HepG2 (cell line): Measurements from ENCODE around the gene CLRN2. TPM values are rescaled to one million over a fixed set of nuclear protein-coding genes. Genes with fewer than 3 reads are reported as not detected.

Experiments used
- CHCHD3 ChIP-seq: sonication (generic); formaldehyde crosslinking; IDR thresholded peaks from 2 replicates; pipeline ENCODE4 v1.8.0; 2022; ENCODE audit warnings: mild to moderate bottlenecking, missing genetic modification reagents, moderate library complexity
- ETV6 ChIP-seq: sonication (generic); formaldehyde crosslinking; conservative IDR thresholded peaks from 2 replicates; pipeline ENCODE4 v1.4.0; 2020; ENCODE audit warnings: missing genetic modification reagents
- MAFG ChIP-seq: sonication (generic); formaldehyde crosslinking; IDR thresholded peaks from 2 replicates; pipeline ENCODE4 v1.5.1; 2020; ENCODE audit warnings: mild to moderate bottlenecking, missing genetic modification reagents
- NBN ChIP-seq: fragments of 450-650 bp; conservative IDR thresholded peaks from 2 replicates; pipeline ENCODE4 v1.6.1; 2017
- NFE2L2 ChIP-seq: fragments of 150-350 bp; IDR thresholded peaks from 2 replicates; pipeline ENCODE4 v1.6.1; 2014; ENCODE audit warnings: low read length
- SOX5 ChIP-seq: IDR thresholded peaks from 2 replicates; pipeline ENCODE4 v1.6.1; 2016; ENCODE audit warnings: borderline replicate concordance
- ZFP37 ChIP-seq: sonication (generic); formaldehyde crosslinking; IDR thresholded peaks from 2 replicates; pipeline ENCODE4 v1.4.0; 2020; ENCODE audit warnings: missing genetic modification reagents, borderline replicate concordance
- ZNF75D ChIP-seq: sonication (generic); formaldehyde crosslinking; IDR thresholded peaks from 2 replicates; pipeline ENCODE4 v1.8.1; 2023; ENCODE audit warnings: missing genetic modification reagents, mild to moderate bottlenecking, borderline replicate concordance
- ZNF891 ChIP-seq: sonication (generic); formaldehyde crosslinking; IDR thresholded peaks from 2 replicates; pipeline ENCODE4 v1.5.0; 2020; ENCODE audit warnings: mild to moderate bottlenecking, missing genetic modification reagents
- polyA plus RNA-seq, 8 experiments: library from polyadenylated mRNA; depleted of rRNA in 3 of 8; stranded (reverse) in 7 of 8; unstranded in 1 of 8; fragments of >200 nt; fragmentation: Illumina TruSeq in 4 of 8; extraction: Trizol in 4 of 8; gene quantifications; 2 replicates each; pipeline versions ENCODE4 v1.2.1 to v1.2.3, GENCODE V29; 2011 to 2016; ENCODE audit warnings: low read depth in 4 of 8, missing spikeins in 1 of 8, mixed read lengths in 1 of 8; ENCODE audit not compliant: insufficient read depth in 1 of 8
- total RNA-seq, 5 experiments: library from RNA; depleted of rRNA; stranded (reverse); fragments of >200 nt; fragmentation: Illumina TruSeq; extraction: Trizol; gene quantifications; 2 replicates each; pipeline ENCODE4 v1.2.3, GENCODE V29; 2016; ENCODE audit warnings: low read depth in 1 of 5
- TF ChIP-seq, protein P1 (sequence below): sonication (generic); formaldehyde crosslinking; IDR thresholded peaks from 2 replicates; pipeline ENCODE4 v1.9.0; 2021; ENCODE audit warnings: missing genetic modification reagents, borderline replicate concordance
- TF ChIP-seq, protein P2 (sequence below): sonication (generic); formaldehyde crosslinking; IDR thresholded peaks from 2 replicates; pipeline ENCODE4 v1.5.1; 2020; ENCODE audit warnings: mild to moderate bottlenecking, missing genetic modification reagents, borderline replicate concordance
- TF ChIP-seq, protein P3 (sequence below): sonication (generic); formaldehyde crosslinking; IDR thresholded peaks from 2 replicates; pipeline ENCODE4 v1.4.0; 2020; ENCODE audit warnings: missing genetic modification reagents, borderline replicate concordance
- TF ChIP-seq, protein P4 (sequence below): sonication (generic); formaldehyde crosslinking; IDR thresholded peaks from 2 replicates; pipeline ENCODE4 v1.8.0; 2022; ENCODE audit warnings: mild to moderate bottlenecking, missing genetic modification reagents, moderate library complexity
- TF ChIP-seq, protein P5 (sequence below): sonication (generic); formaldehyde crosslinking; IDR thresholded peaks from 2 replicates; pipeline ENCODE4 v1.5.1; 2020; ENCODE audit warnings: missing genetic modification reagents, mild to moderate bottlenecking, borderline replicate concordance

CLRN2 gene
- total and polyA plus RNA-seq, 2 of the 13 experiments (the other 11 are each of a cell fraction or from before 2014, with no cell fraction given) = not detected

DNA sequence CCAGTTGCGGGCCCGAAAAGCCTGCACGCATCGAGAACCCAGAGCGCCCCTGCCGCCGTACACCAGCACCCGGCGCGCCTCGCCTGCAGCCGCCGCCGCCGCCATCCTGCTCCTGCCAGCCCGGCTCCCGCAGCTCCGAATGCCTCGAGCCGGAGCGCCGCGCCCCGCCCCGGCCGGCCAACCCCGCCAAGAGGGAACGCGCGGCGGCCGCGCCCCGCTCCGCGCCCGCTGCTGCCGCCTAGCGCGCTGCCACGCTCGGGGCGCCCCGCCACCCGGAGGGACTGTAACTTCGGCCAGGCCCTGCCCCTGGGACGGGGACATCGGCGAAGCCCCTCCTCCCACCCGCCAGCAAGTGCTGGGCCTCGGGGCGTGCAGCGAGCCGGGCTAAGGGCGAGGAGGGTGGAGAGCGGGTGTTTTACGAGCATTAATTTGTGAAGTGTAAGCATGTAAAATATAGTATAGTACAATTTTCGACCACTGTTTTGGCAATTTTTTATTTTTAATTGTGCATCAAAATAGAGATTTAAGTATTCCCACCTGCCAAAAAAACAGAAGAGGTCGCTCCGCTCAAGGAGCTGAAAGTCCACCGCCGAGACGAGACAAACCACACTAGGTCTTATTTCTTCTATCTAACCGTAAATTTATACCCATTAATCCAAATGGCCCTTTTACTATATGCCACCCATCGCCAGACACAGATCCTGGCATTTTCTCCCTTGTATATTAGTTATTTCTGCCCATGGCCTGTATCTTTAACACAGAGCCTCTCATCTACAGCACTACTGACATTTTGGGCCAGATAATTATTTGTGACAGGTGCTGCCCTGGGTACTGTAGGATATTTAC lies 2.8 kb upstream of the CLRN2 start, which contains the start of gene QDPR (continued):
- TF ChIP-seq CHCHD3 (no peak), NFE2L2 (no peak), ZFP37 (CRISPR knock-in tag) (no peak), ZNF75D (CRISPR knock-in tag) (no peak), MAFG (CRISPR knock-in tag) (no peak), NBN (no peak), SOX5 (no peak), ETV6 (CRISPR knock-in tag) (no peak), ZNF891 (CRISPR knock-in tag) (no peak)
- TF ChIP-seq, protein P1, sequence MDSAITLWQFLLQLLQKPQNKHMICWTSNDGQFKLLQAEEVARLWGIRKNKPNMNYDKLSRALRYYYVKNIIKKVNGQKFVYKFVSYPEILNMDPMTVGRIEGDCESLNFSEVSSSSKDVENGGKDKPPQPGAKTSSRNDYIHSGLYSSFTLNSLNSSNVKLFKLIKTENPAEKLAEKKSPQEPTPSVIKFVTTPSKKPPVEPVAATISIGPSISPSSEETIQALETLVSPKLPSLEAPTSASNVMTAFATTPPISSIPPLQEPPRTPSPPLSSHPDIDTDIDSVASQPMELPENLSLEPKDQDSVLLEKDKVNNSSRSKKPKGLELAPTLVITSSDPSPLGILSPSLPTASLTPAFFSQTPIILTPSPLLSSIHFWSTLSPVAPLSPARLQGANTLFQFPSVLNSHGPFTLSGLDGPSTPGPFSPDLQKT (CRISPR knock-in tag) = no peak
- TF ChIP-seq, protein P2, sequence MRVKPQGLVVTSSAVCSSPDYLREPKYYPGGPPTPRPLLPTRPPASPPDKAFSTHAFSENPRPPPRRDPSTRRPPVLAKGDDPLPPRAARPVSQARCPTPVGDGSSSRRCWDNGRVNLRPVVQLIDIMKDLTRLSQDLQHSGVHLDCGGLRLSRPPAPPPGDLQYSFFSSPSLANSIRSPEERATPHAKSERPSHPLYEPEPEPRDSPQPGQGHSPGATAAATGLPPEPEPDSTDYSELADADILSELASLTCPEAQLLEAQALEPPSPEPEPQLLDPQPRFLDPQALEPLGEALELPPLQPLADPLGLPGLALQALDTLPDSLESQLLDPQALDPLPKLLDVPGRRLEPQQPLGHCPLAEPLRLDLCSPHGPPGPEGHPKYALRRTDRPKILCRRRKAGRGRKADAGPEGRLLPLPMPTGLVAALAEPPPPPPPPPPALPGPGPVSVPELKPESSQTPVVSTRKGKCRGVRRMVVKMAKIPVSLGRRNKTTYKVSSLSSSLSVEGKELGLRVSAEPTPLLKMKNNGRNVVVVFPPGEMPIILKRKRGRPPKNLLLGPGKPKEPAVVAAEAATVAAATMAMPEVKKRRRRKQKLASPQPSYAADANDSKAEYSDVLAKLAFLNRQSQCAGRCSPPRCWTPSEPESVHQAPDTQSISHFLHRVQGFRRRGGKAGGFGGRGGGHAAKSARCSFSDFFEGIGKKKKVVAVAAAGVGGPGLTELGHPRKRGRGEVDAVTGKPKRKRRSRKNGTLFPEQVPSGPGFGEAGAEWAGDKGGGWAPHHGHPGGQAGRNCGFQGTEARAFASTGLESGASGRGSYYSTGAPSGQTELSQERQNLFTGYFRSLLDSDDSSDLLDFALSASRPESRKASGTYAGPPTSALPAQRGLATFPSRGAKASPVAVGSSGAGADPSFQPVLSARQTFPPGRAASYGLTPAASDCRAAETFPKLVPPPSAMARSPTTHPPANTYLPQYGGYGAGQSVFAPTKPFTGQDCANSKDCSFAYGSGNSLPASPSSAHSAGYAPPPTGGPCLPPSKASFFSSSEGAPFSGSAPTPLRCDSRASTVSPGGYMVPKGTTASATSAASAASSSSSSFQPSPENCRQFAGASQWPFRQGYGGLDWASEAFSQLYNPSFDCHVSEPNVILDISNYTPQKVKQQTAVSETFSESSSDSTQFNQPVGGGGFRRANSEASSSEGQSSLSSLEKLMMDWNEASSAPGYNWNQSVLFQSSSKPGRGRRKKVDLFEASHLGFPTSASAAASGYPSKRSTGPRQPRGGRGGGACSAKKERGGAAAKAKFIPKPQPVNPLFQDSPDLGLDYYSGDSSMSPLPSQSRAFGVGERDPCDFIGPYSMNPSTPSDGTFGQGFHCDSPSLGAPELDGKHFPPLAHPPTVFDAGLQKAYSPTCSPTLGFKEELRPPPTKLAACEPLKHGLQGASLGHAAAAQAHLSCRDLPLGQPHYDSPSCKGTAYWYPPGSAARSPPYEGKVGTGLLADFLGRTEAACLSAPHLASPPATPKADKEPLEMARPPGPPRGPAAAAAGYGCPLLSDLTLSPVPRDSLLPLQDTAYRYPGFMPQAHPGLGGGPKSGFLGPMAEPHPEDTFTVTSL (CRISPR knock-in tag) = no peak
- TF ChIP-seq, protein P3, sequence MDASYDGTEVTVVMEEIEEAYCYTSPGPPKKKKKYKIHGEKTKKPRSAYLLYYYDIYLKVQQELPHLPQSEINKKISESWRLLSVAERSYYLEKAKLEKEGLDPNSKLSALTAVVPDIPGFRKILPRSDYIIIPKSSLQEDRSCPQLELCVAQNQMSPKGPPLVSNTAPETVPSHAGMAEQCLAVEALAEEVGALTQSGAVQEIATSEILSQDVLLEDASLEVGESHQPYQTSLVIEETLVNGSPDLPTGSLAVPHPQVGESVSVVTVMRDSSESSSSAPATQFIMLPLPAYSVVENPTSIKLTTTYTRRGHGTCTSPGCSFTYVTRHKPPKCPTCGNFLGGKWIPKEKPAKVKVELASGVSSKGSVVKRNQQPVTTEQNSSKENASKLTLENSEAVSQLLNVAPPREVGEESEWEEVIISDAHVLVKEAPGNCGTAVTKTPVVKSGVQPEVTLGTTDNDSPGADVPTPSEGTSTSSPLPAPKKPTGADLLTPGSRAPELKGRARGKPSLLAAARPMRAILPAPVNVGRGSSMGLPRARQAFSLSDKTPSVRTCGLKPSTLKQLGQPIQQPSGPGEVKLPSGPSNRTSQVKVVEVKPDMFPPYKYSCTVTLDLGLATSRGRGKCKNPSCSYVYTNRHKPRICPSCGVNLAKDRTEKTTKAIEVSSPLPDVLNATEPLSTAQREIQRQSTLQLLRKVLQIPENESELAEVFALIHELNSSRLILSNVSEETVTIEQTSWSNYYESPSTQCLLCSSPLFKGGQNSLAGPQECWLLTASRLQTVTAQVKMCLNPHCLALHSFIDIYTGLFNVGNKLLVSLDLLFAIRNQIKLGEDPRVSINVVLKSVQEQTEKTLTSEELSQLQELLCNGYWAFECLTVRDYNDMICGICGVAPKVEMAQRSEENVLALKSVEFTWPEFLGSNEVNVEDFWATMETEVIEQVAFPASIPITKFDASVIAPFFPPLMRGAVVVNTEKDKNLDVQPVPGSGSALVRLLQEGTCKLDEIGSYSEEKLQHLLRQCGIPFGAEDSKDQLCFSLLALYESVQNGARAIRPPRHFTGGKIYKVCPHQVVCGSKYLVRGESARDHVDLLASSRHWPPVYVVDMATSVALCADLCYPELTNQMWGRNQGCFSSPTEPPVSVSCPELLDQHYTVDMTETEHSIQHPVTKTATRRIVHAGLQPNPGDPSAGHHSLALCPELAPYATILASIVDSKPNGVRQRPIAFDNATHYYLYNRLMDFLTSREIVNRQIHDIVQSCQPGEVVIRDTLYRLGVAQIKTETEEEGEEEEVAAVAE (CRISPR knock-in tag) = no peak
- TF ChIP-seq, protein P4, sequence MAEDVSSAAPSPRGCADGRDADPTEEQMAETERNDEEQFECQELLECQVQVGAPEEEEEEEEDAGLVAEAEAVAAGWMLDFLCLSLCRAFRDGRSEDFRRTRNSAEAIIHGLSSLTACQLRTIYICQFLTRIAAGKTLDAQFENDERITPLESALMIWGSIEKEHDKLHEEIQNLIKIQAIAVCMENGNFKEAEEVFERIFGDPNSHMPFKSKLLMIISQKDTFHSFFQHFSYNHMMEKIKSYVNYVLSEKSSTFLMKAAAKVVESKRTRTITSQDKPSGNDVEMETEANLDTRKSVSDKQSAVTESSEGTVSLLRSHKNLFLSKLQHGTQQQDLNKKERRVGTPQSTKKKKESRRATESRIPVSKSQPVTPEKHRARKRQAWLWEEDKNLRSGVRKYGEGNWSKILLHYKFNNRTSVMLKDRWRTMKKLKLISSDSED = no peak
- TF ChIP-seq, protein P5, sequence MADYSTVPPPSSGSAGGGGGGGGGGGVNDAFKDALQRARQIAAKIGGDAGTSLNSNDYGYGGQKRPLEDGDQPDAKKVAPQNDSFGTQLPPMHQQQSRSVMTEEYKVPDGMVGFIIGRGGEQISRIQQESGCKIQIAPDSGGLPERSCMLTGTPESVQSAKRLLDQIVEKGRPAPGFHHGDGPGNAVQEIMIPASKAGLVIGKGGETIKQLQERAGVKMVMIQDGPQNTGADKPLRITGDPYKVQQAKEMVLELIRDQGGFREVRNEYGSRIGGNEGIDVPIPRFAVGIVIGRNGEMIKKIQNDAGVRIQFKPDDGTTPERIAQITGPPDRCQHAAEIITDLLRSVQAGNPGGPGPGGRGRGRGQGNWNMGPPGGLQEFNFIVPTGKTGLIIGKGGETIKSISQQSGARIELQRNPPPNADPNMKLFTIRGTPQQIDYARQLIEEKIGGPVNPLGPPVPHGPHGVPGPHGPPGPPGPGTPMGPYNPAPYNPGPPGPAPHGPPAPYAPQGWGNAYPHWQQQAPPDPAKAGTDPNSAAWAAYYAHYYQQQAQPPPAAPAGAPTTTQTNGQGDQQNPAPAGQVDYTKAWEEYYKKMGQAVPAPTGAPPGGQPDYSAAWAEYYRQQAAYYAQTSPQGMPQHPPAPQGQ = no peak
